HG02759 (cell line): ENCODE results near the gene EPM2AIP1.
"Not testable (repeated sequence)": the region's sequence is repeated elsewhere in the genome, so short reads cannot be mapped to it uniquely, and the experiment has no call there.

Experiments used
- ATAC-seq: cut with Tn5 transposase; IDR thresholded peaks from one replicate; pipeline ENCODE4 v1.9.1; 2021; ENCODE audit warnings: mild to moderate bottlenecking, moderate library complexity; ENCODE audit not compliant: unreplicated experiment

Gene EPM2AIP1

DNA sequence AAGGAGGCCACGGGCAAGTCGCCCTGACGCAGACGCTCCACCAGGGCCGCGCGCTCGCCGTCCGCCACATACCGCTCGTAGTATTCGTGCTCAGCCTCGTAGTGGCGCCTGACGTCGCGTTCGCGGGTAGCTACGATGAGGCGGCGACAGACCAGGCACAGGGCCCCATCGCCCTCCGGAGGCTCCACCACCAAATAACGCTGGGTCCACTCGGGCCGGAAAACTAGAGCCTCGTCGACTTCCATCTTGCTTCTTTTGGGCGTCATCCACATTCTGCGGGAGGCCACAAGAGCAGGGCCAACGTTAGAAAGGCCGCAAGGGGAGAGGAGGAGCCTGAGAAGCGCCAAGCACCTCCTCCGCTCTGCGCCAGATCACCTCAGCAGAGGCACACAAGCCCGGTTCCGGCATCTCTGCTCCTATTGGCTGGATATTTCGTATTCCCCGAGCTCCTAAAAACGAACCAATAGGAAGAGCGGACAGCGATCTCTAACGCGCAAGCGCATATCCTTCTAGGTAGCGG lies at the start of gene EPM2AIP1:
EPM2AIP1 (minus strand) TSS at position 326 of the 520 bp plus-strand sequence; CDS start at position 272, 54 bp downstream.
- ATAC-seq = peak; percentile 85

GRCh38 chr3:37042712-37043111 lies 49.8 kb upstream of the EPM2AIP1 start:
- ATAC-seq = not testable (repeated sequence)

DNA sequence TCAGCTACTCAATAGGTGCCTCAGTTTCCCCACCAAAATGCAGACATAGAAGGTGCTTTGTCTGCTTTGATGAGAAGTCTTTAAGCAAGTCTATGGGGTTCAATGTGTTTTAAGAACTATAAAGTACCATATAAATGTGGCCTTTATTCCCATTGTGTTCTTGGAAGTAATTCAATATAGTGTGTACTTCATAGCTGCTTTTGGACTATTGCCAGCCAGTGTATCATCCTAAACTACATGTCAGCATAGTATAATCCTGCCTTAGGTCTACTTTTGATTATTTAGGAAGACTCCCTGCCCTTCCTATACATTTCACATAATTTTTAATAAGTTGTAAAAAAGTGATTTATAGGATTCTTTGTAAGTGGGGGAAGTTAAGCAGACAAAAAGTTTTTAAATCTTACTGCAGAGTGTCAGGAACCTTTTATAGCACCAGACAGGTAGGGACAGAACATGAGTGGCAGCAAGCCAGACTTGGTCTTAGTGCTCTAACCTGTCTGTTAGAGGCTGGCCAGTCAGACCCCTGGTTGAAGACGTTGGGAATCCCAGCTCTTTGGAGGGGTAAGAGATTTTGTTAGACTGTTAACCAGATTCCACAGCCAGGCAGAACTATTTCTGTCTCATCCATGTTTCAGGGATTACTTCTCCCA lies 48.7 kb upstream of the EPM2AIP1 start:
- ATAC-seq = no peak

DNA sequence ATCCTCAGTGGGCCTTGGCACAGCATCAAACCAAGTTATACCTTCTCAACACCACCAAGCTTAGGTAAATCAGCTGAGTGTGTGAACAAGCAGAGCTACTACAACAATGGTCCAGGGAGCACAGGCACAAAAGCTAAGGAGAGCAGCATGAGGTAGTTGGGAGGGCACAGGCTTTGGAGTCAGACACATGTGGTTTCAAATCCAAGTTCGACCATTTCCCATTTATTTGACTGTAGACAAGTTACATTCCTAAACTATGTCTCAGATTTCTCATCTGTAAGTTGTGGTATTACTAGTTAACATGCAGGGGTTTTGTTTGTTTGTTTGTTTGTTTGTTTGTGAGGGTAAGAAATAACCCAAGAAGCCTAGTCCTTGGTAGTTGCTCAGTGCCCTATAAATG lies 47.3 kb upstream of the EPM2AIP1 start:
- no peak for ATAC-seq

GRCh38 chr3:37039161-37039846 lies 46.4 kb upstream of the EPM2AIP1 start:
- no peak for ATAC-seq

DNA sequence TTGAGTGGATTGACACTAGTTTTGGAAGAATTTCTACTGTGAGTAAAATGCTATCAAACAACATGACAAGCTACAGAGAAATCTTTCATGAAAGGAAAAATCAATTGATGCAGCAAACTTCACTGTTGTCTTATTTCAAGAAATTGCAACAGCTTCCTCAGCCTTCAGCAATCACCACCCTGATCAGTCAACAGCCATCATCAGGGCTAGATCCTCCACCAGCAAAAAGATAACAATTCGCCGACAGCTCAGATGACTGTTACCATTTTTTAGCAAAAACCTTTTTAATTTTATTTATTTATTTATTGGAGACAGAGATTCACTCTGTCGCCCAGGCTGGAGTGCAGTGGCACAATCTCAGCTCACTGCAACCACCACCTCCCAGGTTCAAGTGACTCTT lies 44.4 kb upstream of the EPM2AIP1 start:
- no peak for ATAC-seq

DNA sequence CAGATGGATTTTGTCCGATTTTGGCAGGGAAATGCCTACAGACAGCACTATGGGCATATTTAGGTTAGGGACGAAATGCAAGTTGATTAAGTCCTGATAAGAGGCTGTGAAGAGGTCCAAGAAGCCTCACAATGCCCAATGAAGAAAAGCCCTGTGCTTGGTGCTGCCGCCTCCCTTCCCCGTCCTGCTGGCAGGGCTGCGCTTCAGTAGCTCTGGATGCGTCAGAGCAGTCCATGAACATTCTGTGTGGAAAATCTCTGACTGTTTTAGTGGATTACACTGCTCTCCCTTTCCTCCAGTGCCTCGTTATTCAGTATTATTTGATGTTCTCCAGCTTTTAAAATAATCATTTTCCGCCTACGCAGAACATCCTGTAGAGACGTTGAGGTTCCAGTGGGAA lies 40.0 kb upstream of the EPM2AIP1 start:
- ATAC-seq = no peak

DNA sequence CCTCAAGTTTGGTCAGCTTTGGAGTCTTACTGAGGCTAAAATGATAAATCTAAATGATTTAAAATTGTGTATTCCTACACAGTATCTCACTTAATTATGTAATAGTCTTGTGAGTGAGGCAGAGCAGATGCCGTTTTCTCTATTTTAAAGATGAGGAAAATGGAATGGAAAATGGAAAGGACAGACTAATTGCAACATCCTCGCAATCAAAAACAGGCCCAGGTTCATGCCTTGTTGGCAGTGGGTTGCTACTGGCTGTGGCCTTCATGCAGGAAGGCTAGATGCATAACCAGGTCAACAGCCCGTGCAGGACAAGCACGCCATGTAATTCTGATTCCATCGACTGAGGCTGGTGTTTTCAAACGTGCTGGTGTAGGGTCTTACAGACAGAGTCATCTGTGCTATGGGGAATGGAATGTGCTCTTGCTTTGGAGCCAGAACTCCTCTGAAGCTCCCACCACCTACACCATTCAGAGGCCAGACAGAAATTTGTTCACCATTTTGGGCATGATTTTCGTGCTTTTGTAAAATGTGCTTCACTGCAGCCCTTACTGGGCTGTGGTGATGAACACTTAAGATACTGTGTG lies 38.3 kb upstream of the EPM2AIP1 start:
- ATAC-seq = no peak

- no peak for ATAC-seq
Observed at GRCh38 chr3:37030588-37030987, 37.7 kb upstream of the EPM2AIP1 start.

DNA sequence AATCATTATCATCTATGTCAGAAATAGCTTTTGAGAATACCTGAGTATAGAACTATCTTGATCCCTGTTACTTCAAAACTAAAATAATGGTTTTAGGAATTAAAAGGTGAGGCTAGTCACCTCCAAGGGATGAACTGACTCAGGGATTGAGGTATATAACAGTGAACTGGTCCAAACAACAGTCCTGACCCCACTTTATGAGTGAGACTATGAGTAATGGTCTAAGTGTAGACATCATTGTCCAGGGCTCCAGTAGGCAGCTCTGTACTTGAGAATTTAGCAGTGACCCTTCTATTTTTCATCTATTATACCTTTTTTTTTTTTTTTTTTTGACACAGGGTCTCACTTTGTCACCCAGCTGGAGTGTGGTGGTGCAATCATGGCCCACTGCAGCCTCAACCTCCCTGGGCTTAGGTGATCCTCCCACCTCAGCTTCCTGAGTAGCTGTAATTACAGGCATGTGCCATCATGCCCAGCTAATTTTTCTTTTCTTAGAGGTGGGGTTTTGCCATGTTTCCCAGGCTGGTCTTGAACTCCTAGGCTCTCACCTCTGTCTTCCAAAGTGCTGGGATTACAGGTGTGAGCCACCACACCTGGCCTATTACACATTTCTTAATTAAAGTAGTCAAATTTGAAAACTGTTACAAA lies 36.7 kb upstream of the EPM2AIP1 start:
- no peak for ATAC-seq

DNA sequence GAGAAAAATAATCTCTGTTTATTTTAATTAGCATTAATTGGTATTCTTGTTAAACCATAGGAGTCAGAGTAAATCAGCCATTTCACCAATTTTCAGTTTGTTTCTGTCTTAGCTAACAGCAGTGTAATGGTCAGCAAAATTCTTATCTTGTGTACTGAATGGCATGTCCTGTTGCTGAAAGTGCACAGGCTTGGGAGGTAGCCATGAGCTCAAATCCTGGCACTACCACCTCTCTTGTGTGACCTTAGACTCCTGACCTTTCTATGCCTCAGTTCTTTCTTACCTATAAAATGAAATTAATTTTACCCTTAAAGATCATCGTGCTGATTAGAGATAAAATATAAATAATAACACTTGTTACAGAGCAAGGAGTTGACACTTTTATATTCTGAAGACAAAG lies 36.2 kb upstream of the EPM2AIP1 start:
- no peak for ATAC-seq

GRCh38 chr3:37028329-37028728 lies 35.4 kb upstream of the EPM2AIP1 start:
- no peak for ATAC-seq

- no peak for ATAC-seq
Observed at GRCh38 chr3:37026851-37027250, 33.9 kb upstream of the EPM2AIP1 start.

GRCh38 chr3:37025561-37026335 lies 32.8 kb upstream of the EPM2AIP1 start:
- no peak for ATAC-seq

DNA sequence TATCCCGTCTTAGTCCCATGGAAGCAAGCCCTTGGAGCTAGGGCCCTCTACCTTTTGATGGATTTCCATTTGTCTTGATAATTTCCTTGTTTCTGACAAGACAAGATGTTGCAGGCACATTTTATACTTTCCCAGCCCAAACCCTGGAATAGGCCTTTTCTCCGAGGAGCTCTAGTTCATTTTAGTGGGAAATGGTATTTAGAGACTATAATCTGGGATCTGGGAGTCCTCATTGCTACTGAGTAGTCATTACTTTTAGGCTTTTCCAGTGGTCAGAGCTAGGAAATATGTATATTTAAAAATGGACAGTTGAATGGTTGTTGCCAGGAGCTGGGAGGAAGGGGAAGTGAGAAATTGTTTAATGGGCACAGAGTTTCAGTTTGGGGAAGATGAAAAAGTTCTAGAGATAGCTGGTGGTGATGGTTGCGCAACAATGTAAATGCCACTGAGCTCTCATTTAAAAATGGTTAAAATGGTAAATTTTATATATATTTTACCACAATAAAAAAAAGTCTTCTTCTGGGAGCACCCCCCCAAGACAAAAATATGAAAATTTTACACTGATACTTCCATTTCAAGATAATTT lies 32.0 kb upstream of the EPM2AIP1 start:
- ATAC-seq = peak; percentile 56

DNA sequence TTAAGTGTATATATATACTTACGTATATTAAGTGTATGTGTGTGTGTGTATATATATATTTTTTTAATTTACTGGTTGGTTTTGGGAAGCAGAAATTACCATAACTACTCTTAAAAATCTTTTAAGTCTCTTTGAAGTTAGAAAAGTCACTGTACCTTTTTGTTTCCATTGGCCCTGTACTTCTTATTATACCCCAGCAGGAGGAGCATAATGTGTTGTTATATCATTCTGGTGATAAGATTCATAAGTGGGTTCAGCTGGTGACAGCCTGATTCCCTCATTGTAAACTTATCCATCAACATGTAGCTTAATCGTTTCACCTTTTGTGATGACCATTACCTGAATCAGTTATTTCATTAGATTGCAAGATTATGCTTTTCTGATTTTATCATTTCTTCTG lies 31.2 kb upstream of the EPM2AIP1 start:
- no peak for ATAC-seq

DNA sequence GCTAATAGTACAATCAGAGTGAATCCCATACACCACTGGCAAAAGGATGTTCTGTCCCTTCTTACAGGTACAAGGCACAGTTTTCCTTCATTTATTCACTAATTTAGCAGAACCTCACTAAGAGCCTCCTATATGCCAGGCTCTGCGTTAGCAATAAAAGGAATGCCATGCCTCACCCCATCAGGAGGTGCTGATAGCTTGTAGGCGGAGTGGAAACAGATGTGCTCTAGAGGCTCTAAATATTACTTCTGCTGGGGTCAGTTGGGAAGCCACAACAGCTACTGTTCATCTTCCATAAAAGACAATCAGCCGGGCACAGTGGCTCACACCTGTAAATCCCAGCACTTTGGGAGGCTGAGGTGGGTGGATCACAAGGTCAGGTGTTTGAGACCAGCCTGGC lies 24.8 kb upstream of the EPM2AIP1 start:
- no peak for ATAC-seq

GRCh38 chr3:37016903-37017302 lies 24.0 kb upstream of the EPM2AIP1 start:
- no peak for ATAC-seq

GRCh38 chr3:37015642-37016041 lies 22.7 kb upstream of the EPM2AIP1 start:
- ATAC-seq = no peak

- no peak for ATAC-seq
Observed at GRCh38 chr3:37014620-37015019, 21.7 kb upstream of the EPM2AIP1 start.
